GM12801 (cell line): Measurements from ENCODE around the gene TNC.

Experiments used
- CTCF ChIP-seq: IDR thresholded peaks from one replicate; pipeline ENCODE4 v1.5.1; 2011; ENCODE audit warnings: control low read depth; ENCODE audit not compliant: insufficient read length; ENCODE audit errors: extremely low read depth

The TNC gene

GRCh38 chr9:115142517-115143270 lies 24.7 kb upstream of the TNC start:
- no peak for TF ChIP-seq CTCF

- no peak for TF ChIP-seq CTCF
Measured at GRCh38 chr9:115142090-115142489, 24.1 kb upstream of the TNC start.

- no peak for TF ChIP-seq CTCF
Measured at GRCh38 chr9:115141612-115142011, 23.7 kb upstream of the TNC start.

GRCh38 chr9:115138151-115138550 lies 20.2 kb upstream of the TNC start:
- no peak for TF ChIP-seq CTCF

- TF ChIP-seq CTCF = no peak
Measured at GRCh38 chr9:115137526-115137925, 19.6 kb upstream of the TNC start.

- TF ChIP-seq CTCF = no peak
Measured at GRCh38 chr9:115135821-115136778, 18.1 kb upstream of the TNC start.

GRCh38 chr9:115134941-115135340 lies 17.0 kb upstream of the TNC start:
- TF ChIP-seq CTCF = no peak
